ENCODE measurements around the gene GPR132. TPM values are rescaled to one million over a fixed set of nuclear protein-coding genes. Genes with fewer than 3 reads are reported as not detected.

GPR132 gene
- total RNA-seq, 1 experiment from 2014 or later: 0.10 TPM

DNA sequence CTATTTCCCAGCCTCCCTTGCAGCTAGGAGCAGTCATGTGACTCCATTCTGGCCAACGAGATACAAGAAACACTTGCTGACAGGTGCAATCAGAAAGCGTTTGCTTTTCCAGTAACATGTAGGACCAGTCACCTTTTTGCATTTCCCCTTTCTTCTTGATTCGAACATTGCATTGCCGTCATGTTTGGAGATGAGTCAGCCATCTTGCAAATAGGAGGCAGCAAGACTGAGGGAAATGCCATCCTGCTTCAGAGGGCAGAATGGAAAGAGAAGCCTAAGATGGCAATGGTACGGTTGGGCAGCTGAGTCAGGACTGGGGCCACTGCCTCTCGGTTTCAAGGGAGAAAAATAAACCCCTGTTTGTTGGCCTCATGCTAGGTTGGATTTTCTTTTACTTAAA, 34.5 kb upstream of the GPR132 start:
- RAD21 ChIA-PET (ENCODE audit: low non-redundant PET in 1 of 2, low total read pairs in 2 of 2, uncharacterized antibody in 2 of 2, unreplicated experiment in 2 of 2): no interaction called here
- Histone ChIP-seq H3K9ac (ENCODE audit: low read length) (no peak overlapping the region), H3K27me3 (ENCODE audit: insufficient read depth, low read length) (no peaks in the 10 kb centered on the region), H3K4me2 (ENCODE audit: low read length) (no peak overlapping the region), H3K79me2 (ENCODE audit: insufficient read depth, low read length) (no peaks in the 10 kb centered on the region), H3K4me1 (ENCODE audit: control insufficient read depth in 1 of 2, insufficient read depth in 2 of 2, low read length in 2 of 2) (peaks cover 9 to 10% of the 10 kb centered on the region in 2 experiments), H2AFZ (ENCODE audit: low read depth, low read length, poor library complexity, severe bottlenecking) (no peak overlapping the region), H3K9me2 (ENCODE audit: insufficient read depth) (no peaks in the 10 kb centered on the region), H4K20me1 (ENCODE audit: insufficient read depth) (no peaks in the 10 kb centered on the region), H3K27ac (ENCODE audit: low read depth, low read length) (no peak overlapping the region), H3K36me3 (ENCODE audit: control insufficient read depth in 1 of 2, insufficient read depth in 2 of 2, low read length in 2 of 2) (no peaks in the 10 kb centered on the region), H3K4me3 (replicated peaks in 1 of 2; ENCODE audit: low read depth in 1 of 2, low read length in 2 of 2) (no peak overlapping the region), H3K9me3 (ENCODE audit: control insufficient read depth in 1 of 2, insufficient read depth in 1 of 2, low read depth in 1 of 2, low read length in 2 of 2) (no peaks in the 10 kb centered on the region; a peak in 1 of 4 replicates)
- POLR2A ChIA-PET: no interaction called here
- TF ChIP-seq, protein P1, sequence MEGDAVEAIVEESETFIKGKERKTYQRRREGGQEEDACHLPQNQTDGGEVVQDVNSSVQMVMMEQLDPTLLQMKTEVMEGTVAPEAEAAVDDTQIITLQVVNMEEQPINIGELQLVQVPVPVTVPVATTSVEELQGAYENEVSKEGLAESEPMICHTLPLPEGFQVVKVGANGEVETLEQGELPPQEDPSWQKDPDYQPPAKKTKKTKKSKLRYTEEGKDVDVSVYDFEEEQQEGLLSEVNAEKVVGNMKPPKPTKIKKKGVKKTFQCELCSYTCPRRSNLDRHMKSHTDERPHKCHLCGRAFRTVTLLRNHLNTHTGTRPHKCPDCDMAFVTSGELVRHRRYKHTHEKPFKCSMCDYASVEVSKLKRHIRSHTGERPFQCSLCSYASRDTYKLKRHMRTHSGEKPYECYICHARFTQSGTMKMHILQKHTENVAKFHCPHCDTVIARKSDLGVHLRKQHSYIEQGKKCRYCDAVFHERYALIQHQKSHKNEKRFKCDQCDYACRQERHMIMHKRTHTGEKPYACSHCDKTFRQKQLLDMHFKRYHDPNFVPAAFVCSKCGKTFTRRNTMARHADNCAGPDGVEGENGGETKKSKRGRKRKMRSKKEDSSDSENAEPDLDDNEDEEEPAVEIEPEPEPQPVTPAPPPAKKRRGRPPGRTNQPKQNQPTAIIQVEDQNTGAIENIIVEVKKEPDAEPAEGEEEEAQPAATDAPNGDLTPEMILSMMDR (IDR thresholded peaks at IDR 0.05 in 2 of 3, conservative IDR thresholded peaks at IDR 0.05 in 1 of 3; ENCODE audit: borderline replicate concordance in 1 of 3, insufficient read depth in 1 of 3, low read depth in 2 of 3, low read length in 2 of 3): no peak
- no peak for TF ChIP-seq EZH2phosphoT487 (IDR thresholded peaks at IDR 0.05; ENCODE audit: borderline replicate concordance)
- CTCF ChIA-PET: interaction anchor here (1.1 kb wide), 1 partner anchor 9 kb away, joined by 3 read pairs; no protein-coding TSS in a partner anchor
- intact Hi-C loops (cut with micrococcal nuclease): no loop called here
- BruUV-seq (replicated peaks): no TSS peak
- ATAC-seq (no peak), DNase-seq (ENCODE audit: low read depth, low spot score) (no peak)

DNA sequence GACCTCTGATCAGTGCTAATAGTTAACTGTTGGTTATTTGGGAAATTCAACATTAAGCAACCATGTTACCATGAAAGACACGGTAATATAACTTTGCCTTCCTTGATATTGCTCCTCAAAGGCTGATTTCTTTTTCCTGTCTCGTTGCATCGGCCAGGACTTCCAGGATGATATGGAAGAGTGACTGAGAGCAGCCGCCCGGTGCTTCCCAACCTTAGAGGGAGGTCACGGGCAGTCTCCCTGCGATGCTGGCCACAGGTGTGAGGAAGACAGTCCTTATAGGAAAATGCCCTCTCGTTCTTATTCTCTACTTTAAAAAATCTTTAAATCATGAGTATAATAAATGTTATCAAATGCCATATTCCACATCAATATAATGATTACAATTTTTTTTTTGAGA, 33.1 kb upstream of the GPR132 start:
- no peak for DNase-seq (ENCODE audit: low read depth, low spot score)
- TF ChIP-seq POLR2A (IDR thresholded peaks at IDR 0.05; ENCODE audit: borderline replicate concordance, extremely low read depth, insufficient read depth, insufficient read length): no peak
- no peak for TF ChIP-seq CEBPB (IDR thresholded peaks at IDR 0.05; ENCODE audit: low read depth)
- ChIA-PET POLR2A (no interaction called here), RAD21 (ENCODE audit: low non-redundant PET in 1 of 2, low total read pairs in 2 of 2, uncharacterized antibody in 2 of 2, unreplicated experiment in 2 of 2) (no interaction called here), CTCF (no interaction called here)
- no peak overlapping the region for H3K4me3 ChIP-seq (replicated peaks in 1 of 2; ENCODE audit: low read depth in 1 of 2, low read length in 2 of 2)
- no peaks in the 10 kb centered on the region; a peak in 1 of 4 replicates for H3K9me3 ChIP-seq (ENCODE audit: control insufficient read depth in 1 of 2, insufficient read depth in 1 of 2, low read depth in 1 of 2, low read length in 2 of 2)
- H3K27me3 ChIP-seq (ENCODE audit: insufficient read depth, low read length): no peaks in the 10 kb centered on the region
- H2AFZ ChIP-seq (ENCODE audit: low read depth, low read length, poor library complexity, severe bottlenecking): no peak overlapping the region
- intact Hi-C loops (cut with micrococcal nuclease): no loop called here
- H3K36me3 ChIP-seq (ENCODE audit: control insufficient read depth in 1 of 2, insufficient read depth in 2 of 2, low read length in 2 of 2): no peaks in the 10 kb centered on the region
- H3K9ac ChIP-seq (ENCODE audit: low read length): no peak overlapping the region
- H3K4me1 ChIP-seq (ENCODE audit: control insufficient read depth in 1 of 2, insufficient read depth in 2 of 2, low read length in 2 of 2): peaks cover 17 to 20% of the 10 kb centered on the region in 2 experiments
- H3K27ac ChIP-seq (ENCODE audit: low read depth, low read length): no peak overlapping the region
- no TSS peak for BruUV-seq (replicated peaks)
- no peak overlapping the region for H3K4me2 ChIP-seq (ENCODE audit: low read length)
- no peaks in the 10 kb centered on the region for H3K79me2 ChIP-seq (ENCODE audit: insufficient read depth, low read length)
- no peaks in the 10 kb centered on the region for H4K20me1 ChIP-seq (ENCODE audit: insufficient read depth)
- no peak for ATAC-seq
- H3K9me2 ChIP-seq (ENCODE audit: insufficient read depth): no peaks in the 10 kb centered on the region
